Trophoblast cell (in vitro differentiated cells and primary cell): ENCODE measurements around the gene TEX52.
A peak's percentile ranks its signal among the peaks of the same experiment; 100 is the strongest.

ENCODE experiments used
- DNase-seq, 2 donors: peaks; one replicate each; pipeline ENCODE4 v3.0.0-alpha.2; 2016
- H2AFZ ChIP-seq: 2 replicates; pipeline ENCODE4 v1.6.1; 2013; ENCODE audit warnings: low read length, moderate library complexity, mild to moderate bottlenecking; ENCODE audit not compliant: insufficient read depth, poor library complexity
- H2AK5ac ChIP-seq: 2 replicates; pipeline ENCODE4 v1.6.1; 2013; ENCODE audit warnings: mild to moderate bottlenecking, low read length
- H2BK120ac ChIP-seq: 2 replicates; pipeline ENCODE4 v1.6.1; 2013; ENCODE audit warnings: low read length, mild to moderate bottlenecking, moderate library complexity; ENCODE audit not compliant: insufficient read depth, poor library complexity
- H2BK12ac ChIP-seq: 2 replicates; pipeline ENCODE4 v1.6.1; 2013; ENCODE audit warnings: mild to moderate bottlenecking, low read length, moderate library complexity
- H2BK5ac ChIP-seq: 2 replicates; pipeline ENCODE4 v1.6.1; 2013; ENCODE audit warnings: low read length, low read depth, moderate library complexity, mild to moderate bottlenecking; ENCODE audit not compliant: poor library complexity
- H3K14ac ChIP-seq: 2 replicates; pipeline ENCODE4 v1.6.1; 2013; ENCODE audit warnings: mild to moderate bottlenecking, low read length
- H3K18ac ChIP-seq: 2 replicates; pipeline ENCODE4 v1.6.1; 2013; ENCODE audit warnings: mild to moderate bottlenecking, low read length
- H3K23ac ChIP-seq: 2 replicates; pipeline ENCODE4 v1.6.1; 2013; ENCODE audit warnings: low read length
- H3K27ac ChIP-seq: 2 replicates; pipeline ENCODE4 v1.5.1; 2013; ENCODE audit warnings: low read depth, mild to moderate bottlenecking, inconsistent platforms, low read length, moderate library complexity
- H3K27me3 ChIP-seq: 2 replicates; pipeline ENCODE4 v1.6.1; 2013; ENCODE audit warnings: inconsistent platforms, mild to moderate bottlenecking, low read length, moderate library complexity; ENCODE audit not compliant: insufficient read depth
- H3K36me3 ChIP-seq, 2 experiments: 1 replicate in 1 of 2; 2 replicates in 1 of 2; pipeline ENCODE4 v1.6.1; 2013; ENCODE audit warnings: low read length in 2 of 2, mild to moderate bottlenecking in 2 of 2, moderate library complexity in 1 of 2; ENCODE audit not compliant: insufficient read depth in 2 of 2, control insufficient read depth in 1 of 2
- H3K4ac ChIP-seq: 2 replicates; pipeline ENCODE4 v1.6.1; 2013; ENCODE audit warnings: low read depth, mild to moderate bottlenecking, low read length, moderate library complexity
- H3K4me1 ChIP-seq, 2 experiments: 1 replicate in 1 of 2; 2 replicates in 1 of 2; pipeline ENCODE4 v1.6.1; 2013; ENCODE audit warnings: low read length in 2 of 2, mild to moderate bottlenecking in 2 of 2, moderate library complexity in 1 of 2; ENCODE audit not compliant: insufficient read depth in 2 of 2, control insufficient read depth in 1 of 2
- H3K4me2 ChIP-seq: 2 replicates; pipeline ENCODE4 v1.6.1; 2013; ENCODE audit warnings: inconsistent platforms, mild to moderate bottlenecking, low read length, moderate library complexity
- H3K4me3 ChIP-seq: 2 replicates; pipeline ENCODE4 v1.5.1; 2013; ENCODE audit warnings: mild to moderate bottlenecking, low read depth, low read length, inconsistent platforms
- H3K79me1 ChIP-seq: one replicate; pipeline ENCODE4 v1.6.1; 2013; ENCODE audit warnings: low read length
- H3K79me2 ChIP-seq: 2 replicates; pipeline ENCODE4 v1.6.1; 2013; ENCODE audit warnings: low read length, mild to moderate bottlenecking; ENCODE audit not compliant: control insufficient read depth, insufficient read depth, poor library complexity
- H3K9ac ChIP-seq: 2 replicates; pipeline ENCODE4 v1.6.1; 2013; ENCODE audit warnings: mild to moderate bottlenecking, low read length
- H3K9me3 ChIP-seq: 2 replicates; pipeline ENCODE4 v1.6.1; 2013; ENCODE audit warnings: low read depth, mild to moderate bottlenecking, control low read depth, inconsistent platforms, low read length; ENCODE audit not compliant: insufficient read depth
- H4K12ac ChIP-seq: 2 replicates; pipeline ENCODE4 v1.6.1; 2013; ENCODE audit warnings: low read depth, mild to moderate bottlenecking, low read length, moderate library complexity
- H4K8ac ChIP-seq: 2 replicates; pipeline ENCODE4 v1.6.1; 2013; ENCODE audit warnings: low read depth, mild to moderate bottlenecking, low read length, moderate library complexity
- H4K91ac ChIP-seq: one replicate; pipeline ENCODE4 v1.6.1; 2013; ENCODE audit warnings: low read depth, mild to moderate bottlenecking, low read length, moderate library complexity
- WGBS: extraction: QIAGEN DNeasy Blood & Tissue Kit; methylation state at CpG from one replicate; pipeline ENCODE4 v1.1.7; 2013; ENCODE audit warnings: missing lambda C conversion rate; ENCODE audit not compliant: insufficient read length, insufficient coverage; ENCODE audit errors: extremely low coverage; 5-methylcytosine and 5-hydroxymethylcytosine counted together

TEX52 gene

GRCh38 chr12:2892246-2892645 is 35.4 kb upstream of the TEX52 start:
- no peak overlapping the region for H3K4me2 ChIP-seq
- WGBS = no CpG with 5 or more reads among the region's 12 CpGs
- H2BK120ac ChIP-seq = no peak overlapping the region
- H3K14ac ChIP-seq = no peak overlapping the region
- no peak overlapping the region for H3K27ac ChIP-seq
- no peak for DNase-seq
- no peak overlapping the region for H3K23ac ChIP-seq
- H3K9ac ChIP-seq = no peak overlapping the region
- H3K18ac ChIP-seq = no peak overlapping the region
- H3K79me2 ChIP-seq = peaks cover 8% of the 10 kb centered on the region
- no peak overlapping the region for H4K91ac ChIP-seq
- no peak overlapping the region for H2BK5ac ChIP-seq
- peaks cover 10% of the 10 kb centered on the region for H3K79me1 ChIP-seq
- H4K12ac ChIP-seq = no peak overlapping the region
- peaks cover 5 to 6% of the 10 kb centered on the region in 2 experiments for H3K4me1 ChIP-seq
- H3K36me3 ChIP-seq = peaks cover 4 to 5% of the 10 kb centered on the region in 2 experiments
- no peak overlapping the region for H2AK5ac ChIP-seq
- H3K27me3 ChIP-seq = no peaks in the 10 kb centered on the region
- H2BK12ac ChIP-seq = no peak overlapping the region
- H3K4me3 ChIP-seq = no peak overlapping the region
- H2AFZ ChIP-seq = no peak overlapping the region
- H4K8ac ChIP-seq = no peak overlapping the region
- no peaks in the 10 kb centered on the region for H3K9me3 ChIP-seq
- H3K4ac ChIP-seq = no peak overlapping the region

- Histone ChIP-seq H2BK120ac (peak overlapping the region; percentile 91), H3K9ac (peak overlapping the region; percentile 64), H2AK5ac (no peak overlapping the region), H2BK5ac (peak overlapping the region; percentile 77), H4K91ac (peak overlapping the region; percentile 77), H3K79me2 (peaks cover 8% of the 10 kb centered on the region), H3K18ac (peak overlapping the region; percentile 43), H3K4me1 (peaks cover 5 to 6% of the 10 kb centered on the region in 2 experiments), H3K4ac (no peak overlapping the region), H3K4me3 (peak overlapping the region; percentile 91), H3K27me3 (no peaks in the 10 kb centered on the region), H3K79me1 (peaks cover 10% of the 10 kb centered on the region), H3K23ac (no peak overlapping the region), H4K8ac (peak overlapping the region; percentile 89), H3K36me3 (peaks cover 5 to 6% of the 10 kb centered on the region in 2 experiments), H3K14ac (peak overlapping the region; percentile 86), H2BK12ac (peak overlapping the region; percentile 41), H4K12ac (peak overlapping the region; percentile 76), H2AFZ (peak overlapping the region; percentile 95), H3K9me3 (no peaks in the 10 kb centered on the region), H3K4me2 (peak overlapping the region; percentile 90), H3K27ac (peak overlapping the region; percentile 59)
- WGBS = no CpG with 5 or more reads among the region's 42 CpGs
- peak; percentile 57 to 72 for DNase-seq
Measured at GRCh38 chr12:2891240-2892053, 34.6 kb upstream of the TEX52 start.

- Histone ChIP-seq H3K4ac (peak within 1 kb of the TSS; percentile 76), H3K27me3 (no peaks in the 10 kb centered on the region), H3K79me2 (peaks cover 8% of the 10 kb centered on the region), H3K18ac (peak within 1 kb of the TSS; percentile 88), H4K8ac (peak within 1 kb of the TSS; percentile 95), H3K4me2 (peak within 1 kb of the TSS; percentile 90), H3K36me3 (peaks cover 5 to 12% of the 10 kb centered on the region in 2 experiments), H3K23ac (no peak within 1 kb of the TSS), H3K4me1 (peaks cover 5 to 6% of the 10 kb centered on the region in 2 experiments), H2BK12ac (peak within 1 kb of the TSS; percentile 56), H4K91ac (peak within 1 kb of the TSS; percentile 92), H3K27ac (peak within 1 kb of the TSS; percentile 59), H3K9me3 (no peaks in the 10 kb centered on the region), H2BK120ac (peak within 1 kb of the TSS; percentile 91), H3K14ac (peak within 1 kb of the TSS; percentile 93), H2AK5ac (peak within 1 kb of the TSS; percentile 96), H3K4me3 (peak within 1 kb of the TSS; percentile 91), H2BK5ac (peak within 1 kb of the TSS; percentile 78), H2AFZ (peak within 1 kb of the TSS; percentile 97), H3K9ac (peak within 1 kb of the TSS; percentile 89), H4K12ac (peak within 1 kb of the TSS; percentile 97), H3K79me1 (peaks cover 10% of the 10 kb centered on the region)
- DNase-seq = peak; percentile 98 to 99
- WGBS = no CpG with 5 or more reads among the region's 83 CpGs
Measured at GRCh38 chr12:2890388-2891239, 33.8 kb upstream of the TEX52 start, which contains the start of gene TULP3. Gene TULP3 (plus strand): TSS chr12:2890891. CDS start chr12:2890948, 57 bp downstream.

GRCh38 chr12:2890001-2890387 is 33.2 kb upstream of the TEX52 start:
- H3K4me2 ChIP-seq = peak overlapping the region; percentile 85
- H3K9me3 ChIP-seq = no peaks in the 10 kb centered on the region
- H3K9ac ChIP-seq = peak overlapping the region; percentile 89
- H2AFZ ChIP-seq = peak overlapping the region; percentile 97
- H3K4me3 ChIP-seq = peak overlapping the region; percentile 91
- H4K8ac ChIP-seq = peak overlapping the region; percentile 95
- peak overlapping the region; percentile 92 for H4K91ac ChIP-seq
- WGBS = no CpG with 5 or more reads among the region's 10 CpGs
- H2BK120ac ChIP-seq = peak overlapping the region; percentile 77
- peaks cover 10% of the 10 kb centered on the region for H3K79me1 ChIP-seq
- peak overlapping the region; percentile 88 for H3K18ac ChIP-seq
- H3K27ac ChIP-seq = no peak overlapping the region
- H3K23ac ChIP-seq = no peak overlapping the region
- H3K36me3 ChIP-seq = peaks cover 5 to 12% of the 10 kb centered on the region in 2 experiments
- H2BK5ac ChIP-seq = peak overlapping the region; percentile 78
- DNase-seq = no peak
- H2BK12ac ChIP-seq = peak overlapping the region; percentile 56
- peak overlapping the region; percentile 76 for H3K4ac ChIP-seq
- peaks cover 5 to 6% of the 10 kb centered on the region in 2 experiments for H3K4me1 ChIP-seq
- H3K79me2 ChIP-seq = peaks cover 8% of the 10 kb centered on the region
- H4K12ac ChIP-seq = peak overlapping the region; percentile 97
- H3K27me3 ChIP-seq = no peaks in the 10 kb centered on the region
- H2AK5ac ChIP-seq = peak overlapping the region; percentile 96
- peak overlapping the region; percentile 93 for H3K14ac ChIP-seq
